ENCODE data around the gene DPYSL4.

The DPYSL4 gene

DNA sequence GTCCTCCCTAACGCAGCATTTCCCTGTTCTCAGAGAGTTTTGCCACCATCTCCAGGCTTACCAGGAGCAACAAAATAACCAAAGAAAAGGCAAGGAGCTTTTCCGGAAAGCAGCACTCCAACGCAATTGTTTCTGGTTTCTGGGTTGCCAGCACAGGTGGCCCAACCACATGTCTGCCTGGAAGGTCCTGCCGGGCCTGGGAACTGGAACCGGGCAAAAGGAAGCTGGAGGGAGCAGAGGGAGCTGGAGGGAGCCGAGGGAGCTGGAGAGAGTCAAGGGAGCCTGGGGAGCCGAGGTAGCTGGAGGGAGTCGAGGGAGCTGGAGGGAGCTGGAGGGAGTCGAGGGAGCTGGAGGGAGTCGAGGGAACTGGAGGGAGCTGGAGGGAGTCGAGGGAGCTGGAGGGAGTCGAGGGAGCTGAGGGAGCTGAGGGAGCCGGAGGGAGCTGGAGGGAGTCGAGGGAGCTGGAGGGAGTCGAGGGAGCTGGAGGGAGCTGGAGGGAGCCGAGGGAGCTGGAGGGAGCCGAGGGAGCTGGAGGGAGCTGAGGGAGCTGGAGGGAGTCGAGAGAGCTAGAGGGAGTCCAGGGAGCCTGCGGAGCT is 66.4 kb downstream of the DPYSL4 start:
- H3K9me3 ChIP-seq (ENCODE audit: low read length): no peaks in the 10 kb centered on the region
- no peak overlapping the region for H3K4me3 ChIP-seq (ENCODE audit: low read length)
- peaks cover 5% of the 10 kb centered on the region for H3K4me1 ChIP-seq (ENCODE audit: insufficient read depth, low read length)
- H3K36me3 ChIP-seq (ENCODE audit: insufficient read depth, low read length): no peaks in the 10 kb centered on the region
- H3K27me3 ChIP-seq (ENCODE audit: insufficient read depth, low read length): no peaks in the 10 kb centered on the region
- no peak overlapping the region for H2AFZ ChIP-seq (ENCODE audit: low read depth, low read length)

GRCh38 chr10:132254841-132255240 is 68.1 kb downstream of the DPYSL4 start:
- Histone ChIP-seq H3K9me3 (ENCODE audit: low read length) (no peaks in the 10 kb centered on the region), H3K4me3 (ENCODE audit: low read length) (no peak overlapping the region), H3K4me1 (ENCODE audit: insufficient read depth, low read length) (peaks cover 8% of the 10 kb centered on the region), H3K36me3 (ENCODE audit: insufficient read depth, low read length) (no peaks in the 10 kb centered on the region), H3K27me3 (ENCODE audit: insufficient read depth, low read length) (no peaks in the 10 kb centered on the region), H2AFZ (ENCODE audit: low read depth, low read length) (no peak overlapping the region)
